Activated naive CD8-positive, alpha-beta T cell treated with anti-CD3 and anti-CD28 coated beads, Interleukin-2, amount 10 ng/mL, durations not matched to agents 7 days and 5 days (primary cell): ENCODE data around the gene UGT2B7. TPM values are rescaled to one million over a fixed set of nuclear protein-coding genes. Genes with fewer than 3 reads are reported as not detected.

Experiments
- ATAC-seq: fragments of 150-1000 bp; cut with Tn5 transposase; one replicate; pipeline ENCODE4 v1.10.0; 2021; ENCODE audit warnings: low read depth, moderate library complexity
- POLR2A ChIA-PET: fragments of 350-600 bp; sonication (Branson Sonifier 250); formaldehyde crosslinking; loops from one replicate; lab custom pipeline; 2021; ENCODE audit warnings: antibody characterized with exemption; lab: Charles Lee
- DNase-seq: peaks from one replicate; pipeline ENCODE4 v3.0.0; 2021
- H3K27ac Mint-ChIP-seq: one replicate; pipeline ENCODE4 v1.8.0; 2022; ENCODE audit warnings: mild to moderate bottlenecking, mixed read lengths
- H3K27me3 Mint-ChIP-seq: one replicate; pipeline ENCODE4 v1.8.0; 2022; ENCODE audit warnings: mild to moderate bottlenecking, moderate library complexity, mixed read lengths
- H3K36me3 Mint-ChIP-seq: one replicate; pipeline ENCODE4 v1.8.0; 2021; ENCODE audit warnings: mild to moderate bottlenecking, mixed read lengths
- H3K4me1 Mint-ChIP-seq: one replicate; pipeline ENCODE4 v1.8.0; 2021; ENCODE audit warnings: mixed read lengths
- H3K4me3 Mint-ChIP-seq: one replicate; pipeline ENCODE4 v1.8.0; 2022; ENCODE audit warnings: mild to moderate bottlenecking, moderate library complexity, mixed read lengths
- H3K9me3 Mint-ChIP-seq: one replicate; pipeline ENCODE4 v1.8.0; 2021; ENCODE audit warnings: mixed read lengths
- total RNA-seq, 2 experiments: library from RNA; stranded (reverse); gene quantifications; one replicate each; pipeline ENCODE4 v1.2.3, GENCODE V29; 2021

UGT2B7 gene
- total RNA-seq, 2 experiments from 2014 or later, result not detected

DNA sequence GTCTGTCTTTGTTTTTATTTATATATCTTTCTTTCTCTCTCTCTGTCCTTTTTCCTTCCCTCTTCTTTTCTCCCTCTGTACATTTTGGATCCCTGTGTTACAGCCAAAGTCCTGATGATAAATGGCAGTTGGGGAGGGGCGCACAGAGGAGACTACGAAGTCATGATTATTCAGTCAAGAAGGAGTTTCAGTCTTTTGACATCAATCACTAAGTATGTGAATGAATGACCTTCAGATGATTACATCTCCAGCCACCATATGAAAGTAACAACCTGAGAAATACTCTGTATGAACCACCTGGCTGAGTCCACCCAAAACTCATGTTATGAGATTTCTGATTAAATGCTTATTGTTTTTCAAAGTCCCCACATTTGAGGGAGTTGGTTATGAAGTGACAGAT, 45.0 kb downstream of the UGT2B7 start:
- POLR2A ChIA-PET, result no interaction called here
- no peaks in the 10 kb centered on the region for H3K4me1 Mint-ChIP-seq
- ATAC-seq (no peak), DNase-seq (no peak)
- no peaks in the 10 kb centered on the region for H3K9me3 Mint-ChIP-seq
- H3K27me3 Mint-ChIP-seq, result no peaks in the 10 kb centered on the region
- no peaks in the 10 kb centered on the region for H3K36me3 Mint-ChIP-seq
- no peak overlapping the region for H3K4me3 Mint-ChIP-seq
- H3K27ac Mint-ChIP-seq, result no peak overlapping the region

- Mint-ChIP-seq H3K9me3 (no peaks in the 10 kb centered on the region), H3K36me3 (no peaks in the 10 kb centered on the region), H3K4me1 (no peaks in the 10 kb centered on the region), H3K4me3 (no peak overlapping the region), H3K27me3 (no peaks in the 10 kb centered on the region), H3K27ac (no peak overlapping the region)
- POLR2A ChIA-PET, result no interaction called here
- DNase-seq (no peak), ATAC-seq (no peak)
Observed at GRCh38 chr4:69147334-69147733, 51.1 kb downstream of the UGT2B7 start.

- DNase-seq, result no peak
- POLR2A ChIA-PET, result no interaction called here
- Mint-ChIP-seq H3K27ac (no peak overlapping the region), H3K4me3 (no peak overlapping the region), H3K27me3 (no peaks in the 10 kb centered on the region), H3K4me1 (no peaks in the 10 kb centered on the region), H3K36me3 (no peaks in the 10 kb centered on the region), H3K9me3 (no peaks in the 10 kb centered on the region)
- no peak for ATAC-seq
Observed at GRCh38 chr4:69154021-69154420, 57.7 kb downstream of the UGT2B7 start.

DNA sequence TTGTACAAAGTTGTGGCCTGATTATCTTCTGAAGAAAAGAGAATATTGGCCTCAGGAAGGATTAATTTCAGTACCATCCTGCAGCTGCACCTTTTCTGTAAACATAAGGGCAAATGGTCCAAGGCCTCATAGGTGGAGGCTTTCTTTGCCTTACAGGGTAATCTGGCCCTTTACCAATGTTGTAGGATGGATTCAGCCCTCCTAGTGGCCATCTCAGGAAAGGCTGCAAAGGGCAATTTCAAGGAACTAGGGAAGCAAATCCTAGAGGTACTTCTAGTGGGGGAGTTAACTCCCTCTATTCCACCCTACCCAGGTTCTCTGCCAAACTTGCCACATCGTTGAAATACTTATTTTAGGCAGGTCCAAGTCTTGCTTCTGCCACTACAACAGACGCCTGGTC, 60.6 kb downstream of the UGT2B7 start:
- POLR2A ChIA-PET, result no interaction called here
- Mint-ChIP-seq H3K9me3 (no peaks in the 10 kb centered on the region), H3K27ac (no peak overlapping the region), H3K27me3 (no peaks in the 10 kb centered on the region), H3K36me3 (no peaks in the 10 kb centered on the region), H3K4me1 (no peaks in the 10 kb centered on the region), H3K4me3 (no peak overlapping the region)
- ATAC-seq (no peak), DNase-seq (no peak)

Other genes with a start within 250 kb of the UGT2B7 start
- not detected for gene UGT2A3, start 144.7 kb upstream of the UGT2B7 start, total RNA-seq
- not detected for gene UGT2B11, start 118.3 kb downstream of the UGT2B7 start, total RNA-seq
- gene UGT2B28, start 184.0 kb downstream of the UGT2B7 start, total RNA-seq, result not detected